HepG2 (cell line): ENCODE data around the gene SPRED2. TPM values are rescaled to one million over a fixed set of nuclear protein-coding genes. Genes with fewer than 3 reads are reported as not detected.

Experiments used
- ATAC-seq: fragments of 200-7000 bp; cut with Tn5 transposase; 3 replicates; pipeline ENCODE4 v1.9.1; 2020; ENCODE audit warnings: mild to moderate bottlenecking, moderate library complexity
- BruUV-seq: library from RNA; stranded (reverse); fragments of 400-500 nt; replicated peaks from 2 replicates; lab custom pipeline; 2021; lab: Mats Ljungman, UMichigan
- CTCF ChIA-PET: fragments of 300-600 bp; formaldehyde crosslinking; extraction: SDS; loops from one replicate; lab custom pipeline; 2021; ENCODE audit warnings: low total read pairs, inconsistent platforms, low intra/inter-chr PET ratio; lab: Yijun Ruan, JAX
- POLR2A ChIA-PET: fragments of 350-600 bp; sonication (Branson Sonifier 250); formaldehyde crosslinking; loops from one replicate; lab custom pipeline; 2020; ENCODE audit warnings: antibody characterized with exemption, inconsistent platforms; lab: Yijun Ruan, JAX
- DNase-seq: peaks from one replicate; pipeline ENCODE4 v3.0.0-alpha.2; 2015; ENCODE audit warnings: low spot score
- FAIRE-seq: peaks from 3 replicates; lab custom pipeline; 2011; peaks lifted over from hg19 to GRCh38; lab: Jason Lieb, UNC
- H2AFZ ChIP-seq: one replicate; pipeline ENCODE4 v1.6.1; 2011; ENCODE audit warnings: low read length, inconsistent platforms
- H3K27ac ChIP-seq: fragments of 300-600 bp; 3 replicates; pipeline ENCODE4 v1.8.0; 2011; ENCODE audit warnings: mixed run types, mild to moderate bottlenecking, mixed read lengths, low read length, inconsistent platforms; ENCODE audit not compliant: insufficient read depth; ENCODE audit errors: extremely low read length
- H3K27me3 ChIP-seq, 2 experiments: fragments of 200-600 bp in 1 of 2; 2 replicates in 1 of 2; 3 replicates in 1 of 2; pipeline versions ENCODE4 v1.6.0 to v1.8.0; 2011; ENCODE audit warnings: low read length in 2 of 2, mild to moderate bottlenecking in 2 of 2, moderate library complexity in 2 of 2, inconsistent platforms in 1 of 2; ENCODE audit not compliant: insufficient read depth in 2 of 2, control insufficient read depth in 1 of 2
- H3K36me3 ChIP-seq, 2 experiments: fragments of 200-600 bp in 1 of 2; replicated peaks in 1 of 2; 2 replicates in 1 of 2; 3 replicates in 1 of 2; pipeline versions ENCODE4 v1.5.1 to v1.8.0; 2011; ENCODE audit warnings: low read length in 2 of 2, inconsistent platforms in 1 of 2; ENCODE audit not compliant: insufficient read depth in 2 of 2, control insufficient read depth in 1 of 2
- H3K4me1 ChIP-seq: 2 replicates; pipeline ENCODE4 v1.5.1; 2012; ENCODE audit warnings: low read length, inconsistent platforms; ENCODE audit not compliant: insufficient read depth
- H3K4me2 ChIP-seq: 2 replicates; pipeline ENCODE4 v1.6.0; 2011; ENCODE audit warnings: low read depth, low read length, inconsistent platforms
- H3K4me3 ChIP-seq, 3 experiments: fragments of 200-600 bp in 1 of 3; sonication (generic), shearing (Covaris generic) in 1 of 3; replicated peaks in 1 of 3; 2 replicates each; pipeline ENCODE4 v1.5.1; 2011 to 2016; ENCODE audit warnings: low read length in 3 of 3, inconsistent platforms in 2 of 3, low read depth in 2 of 3, mild to moderate bottlenecking in 2 of 3, control low read depth in 1 of 3, mixed read lengths in 1 of 3; ENCODE audit not compliant: insufficient read depth in 1 of 3
- H3K79me2 ChIP-seq: one replicate; pipeline ENCODE4 v1.6.1; 2011; ENCODE audit warnings: low read length, inconsistent platforms; ENCODE audit not compliant: insufficient read depth
- H3K9ac ChIP-seq: 2 replicates; pipeline ENCODE4 v1.6.0; 2011; ENCODE audit warnings: mild to moderate bottlenecking, low read depth, low read length, inconsistent platforms; ENCODE audit not compliant: insufficient read depth
- H3K9me3 ChIP-seq: 2 replicates; pipeline ENCODE4 v1.5.1; 2012; ENCODE audit warnings: mild to moderate bottlenecking, low read length
- H4K20me1 ChIP-seq: 2 replicates; pipeline ENCODE4 v1.6.0; 2011; ENCODE audit warnings: inconsistent platforms, mild to moderate bottlenecking, low read length, moderate library complexity; ENCODE audit not compliant: insufficient read depth
- FOSL2 ChIP-seq: sonication (generic); formaldehyde crosslinking; IDR thresholded peaks from 2 replicates; pipeline ENCODE4 v1.4.0; 2020; ENCODE audit warnings: missing genetic modification reagents
- IRF2 ChIP-seq: IDR thresholded peaks from 2 replicates; pipeline ENCODE4 v1.6.1; 2018; ENCODE audit warnings: missing genetic modification reagents, missing compliant biosample characterization
- MEIS1 ChIP-seq: sonication (generic); formaldehyde crosslinking; IDR thresholded peaks from 2 replicates; pipeline ENCODE4 v1.9.0; 2021; ENCODE audit warnings: mild to moderate bottlenecking, missing genetic modification reagents, moderate library complexity, borderline replicate concordance
- NFE2 ChIP-seq: sonication (generic); formaldehyde crosslinking; IDR thresholded peaks from 2 replicates; pipeline ENCODE4 v1.4.0; 2020; ENCODE audit warnings: missing genetic modification reagents
- RBM22 ChIP-seq: fragments of 200-400 bp; formaldehyde crosslinking; optimal IDR thresholded peaks from 2 replicates; pipeline ENCODE3; 2017; ENCODE audit warnings: mild to moderate bottlenecking, low read length, moderate library complexity
- SALL2 ChIP-seq: sonication (generic); formaldehyde crosslinking; IDR thresholded peaks from 2 replicates; pipeline ENCODE4 v1.8.1; 2023; ENCODE audit warnings: mild to moderate bottlenecking, missing genetic modification reagents, inconsistent platforms
- STAG1 ChIP-seq: sonication (generic); formaldehyde crosslinking; IDR thresholded peaks from 2 replicates; pipeline ENCODE4 v1.4.0; 2020; ENCODE audit warnings: missing genetic modification reagents
- ZBTB21 ChIP-seq: sonication (generic); formaldehyde crosslinking; IDR thresholded peaks from 2 replicates; pipeline ENCODE4 v1.4.0; 2020; ENCODE audit warnings: missing genetic modification reagents
- ZNF317 ChIP-seq: sonication (generic); formaldehyde crosslinking; IDR thresholded peaks from 2 replicates; pipeline ENCODE4 v1.5.0; 2020; ENCODE audit warnings: mild to moderate bottlenecking, missing genetic modification reagents
- ZNF44 ChIP-seq: sonication (generic); formaldehyde crosslinking; IDR thresholded peaks from 2 replicates; pipeline ENCODE4 v1.5.1; 2020; ENCODE audit warnings: mild to moderate bottlenecking, missing genetic modification reagents
- ZNF569 ChIP-seq: sonication (generic); formaldehyde crosslinking; IDR thresholded peaks from 2 replicates; pipeline ENCODE4 v1.5.0; 2020; ENCODE audit warnings: mild to moderate bottlenecking, missing genetic modification reagents, moderate library complexity, borderline replicate concordance
- ZNF574 ChIP-seq: sonication (generic); formaldehyde crosslinking; IDR thresholded peaks from 2 replicates; pipeline ENCODE4 v1.4.0; 2020; ENCODE audit warnings: missing genetic modification reagents
- ZNF644 ChIP-seq: IDR thresholded peaks from 2 replicates; pipeline ENCODE4 v1.6.1; 2016; ENCODE audit warnings: low read depth
- WGBS: methylation state at CpG from one replicate; pipeline ENCODE4 v1.1.6; 2017; ENCODE audit warnings: low lambda C conversion rate; 5-methylcytosine and 5-hydroxymethylcytosine counted together
- in situ Hi-C: cut with HindIII; loops from 2 replicates; pipeline ENCODE4 v1.10.0; 2017; ENCODE audit warnings: low pct_unique_long_range_greater_than_20kb; ENCODE audit not compliant: extremely low pct_ligation_motif_present
- intact Hi-C: fragments of 100-400 bp; cut with micrococcal nuclease; formaldehyde crosslinking; loops from one replicate; pipeline ENCODE4 v1.10.0; 2022; ENCODE audit not compliant: unreplicated experiment
- polyA plus RNA-seq, 8 experiments: library from polyadenylated mRNA; depleted of rRNA in 3 of 8; stranded (reverse) in 7 of 8; unstranded in 1 of 8; fragments of >200 nt; fragmentation: Illumina TruSeq in 4 of 8; extraction: Trizol in 4 of 8; gene quantifications; 2 replicates each; pipeline versions ENCODE4 v1.2.1 to v1.2.3, GENCODE V29; 2011 to 2016; ENCODE audit warnings: low read depth in 4 of 8, missing spikeins in 1 of 8, mixed read lengths in 1 of 8; ENCODE audit not compliant: insufficient read depth in 1 of 8
- total RNA-seq, 5 experiments: library from RNA; depleted of rRNA; stranded (reverse); fragments of >200 nt; fragmentation: Illumina TruSeq; extraction: Trizol; gene quantifications; 2 replicates each; pipeline ENCODE4 v1.2.3, GENCODE V29; 2016; ENCODE audit warnings: low read depth in 1 of 5
- TF ChIP-seq, protein P1 (sequence below): sonication (generic); formaldehyde crosslinking; IDR thresholded peaks from 2 replicates; pipeline ENCODE4 v1.8.0; 2022; ENCODE audit warnings: missing genetic modification reagents, low read depth, mild to moderate bottlenecking, borderline replicate concordance
- TF ChIP-seq, protein P2 (sequence below): sonication (generic); IDR thresholded peaks from 2 replicates; pipeline ENCODE4 v1.6.1; 2016; ENCODE audit warnings: low read depth, borderline replicate concordance
- TF ChIP-seq, protein P3 (sequence below): sonication (generic); formaldehyde crosslinking; IDR thresholded peaks from 2 replicates; pipeline ENCODE4 v1.5.0; 2020; ENCODE audit warnings: mild to moderate bottlenecking, missing genetic modification reagents, moderate library complexity

Gene SPRED2
- total and polyA plus RNA-seq, 2 of the 13 experiments (the other 11 are each of a cell fraction or from before 2014, with no cell fraction given) = 13.0 to 37.0 TPM

DNA sequence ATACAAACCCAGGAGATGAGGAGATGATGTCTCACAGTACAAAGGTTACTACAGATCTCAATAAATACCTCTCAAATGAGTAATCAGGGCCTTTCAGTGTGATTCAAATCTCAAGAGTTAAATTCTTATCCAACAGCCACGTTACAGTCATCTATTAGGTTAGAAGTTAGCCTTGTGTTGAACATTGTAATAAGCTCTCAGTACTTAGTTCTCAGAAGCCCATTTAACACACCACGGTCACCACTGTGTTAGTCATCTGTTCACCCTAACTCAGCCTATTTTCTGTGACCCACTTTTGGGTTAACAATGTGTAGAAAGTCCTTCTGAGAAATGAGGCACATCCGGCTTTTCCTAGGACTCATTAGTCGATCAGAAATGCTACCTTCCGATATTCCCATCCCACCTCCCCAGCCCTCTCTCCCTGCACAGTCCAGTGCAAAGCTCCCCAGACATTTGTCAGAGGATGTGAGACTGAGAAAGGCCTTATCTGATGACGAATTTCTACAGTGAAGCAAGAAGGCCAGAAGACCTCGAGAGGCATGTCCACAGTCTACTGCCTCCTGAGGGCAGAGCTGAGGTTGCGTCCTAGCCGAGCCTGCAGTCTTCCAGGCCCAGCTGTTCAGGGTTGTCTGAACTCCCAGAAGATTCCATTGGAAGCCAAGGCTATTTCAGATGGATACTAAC, 112.2 kb downstream of the SPRED2 start:
- Histone ChIP-seq H3K9ac (no peak overlapping the region), H3K27me3 (no peaks in the 10 kb centered on the region), H3K36me3 (peaks cover 26 to 71% of the 10 kb centered on the region in 2 experiments), H3K27ac (no peak overlapping the region), H3K4me1 (peaks cover 19% of the 10 kb centered on the region), H4K20me1 (no peaks in the 10 kb centered on the region; the same call in 1 of the 2 replicates), H3K4me3 (no peak overlapping the region), H2AFZ (no peak overlapping the region), H3K9me3 (no peaks in the 10 kb centered on the region), H3K4me2 (no peak overlapping the region), H3K79me2 (peaks cover 2% of the 10 kb centered on the region)
- in situ Hi-C loops = no loop called here
- FAIRE-seq (no peak), ATAC-seq (peak; percentile 69), DNase-seq (peak; percentile 66)
- WGBS = 85% methylated on average over 9 of the region's 9 CpGs
- ChIA-PET POLR2A (interaction anchor here (1.3 to 1.5 kb wide), 3 partner anchors 53 to 115 kb away, joined by 3 to 6 read pairs (median 4); partner anchors contain the start of gene ACTR2), CTCF (interaction anchor here (1.1 kb wide), 1 partner anchor 55 kb away, joined by 3 read pairs; no protein-coding TSS in a partner anchor)
- TF ChIP-seq ZNF574 = 0 out of 2 replicates have a peak, but pooled peaks have one; percentile 34
- peak; percentile 0 for TF ChIP-seq RBM22
- TF ChIP-seq, protein P1, sequence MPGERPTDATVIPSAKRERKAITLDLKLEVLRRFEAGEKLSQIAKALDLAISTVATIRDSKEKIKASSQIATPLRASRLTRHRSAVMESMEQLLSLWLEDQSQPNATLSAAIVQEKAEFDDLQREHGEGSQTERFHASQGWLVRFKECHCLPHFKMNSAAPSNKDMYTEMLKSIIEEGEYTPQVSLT (CRISPR knock-in tag) = no peak
- TF ChIP-seq ZNF317 (CRISPR knock-in tag) = peak; percentile 87
- TF ChIP-seq ZNF644 = 0 out of 2 replicates have a peak, but pooled peaks have one; percentile 9
- TF ChIP-seq SALL2 (CRISPR knock-in tag) = no peak
- TF ChIP-seq ZBTB21 (CRISPR knock-in tag) = no peak
- TF ChIP-seq STAG1 = peak; percentile 25
- no peak for TF ChIP-seq IRF2 (CRISPR knock-in tag)
- TF ChIP-seq ZNF569 (CRISPR knock-in tag) = no peak
- TF ChIP-seq, protein P2, sequence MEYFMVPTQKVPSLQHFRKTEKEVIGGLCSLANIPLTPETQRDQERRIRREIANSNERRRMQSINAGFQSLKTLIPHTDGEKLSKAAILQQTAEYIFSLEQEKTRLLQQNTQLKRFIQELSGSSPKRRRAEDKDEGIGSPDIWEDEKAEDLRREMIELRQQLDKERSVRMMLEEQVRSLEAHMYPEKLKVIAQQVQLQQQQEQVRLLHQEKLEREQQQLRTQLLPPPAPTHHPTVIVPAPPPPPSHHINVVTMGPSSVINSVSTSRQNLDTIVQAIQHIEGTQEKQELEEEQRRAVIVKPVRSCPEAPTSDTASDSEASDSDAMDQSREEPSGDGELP = 0 out of 2 replicates have a peak, but pooled peaks have one; percentile 34
- TF ChIP-seq FOSL2 (CRISPR knock-in tag) = peak; percentile 27
- no peak for TF ChIP-seq MEIS1 (CRISPR knock-in tag)
- TF ChIP-seq NFE2 (CRISPR knock-in tag) = no peak
- TF ChIP-seq, protein P3, sequence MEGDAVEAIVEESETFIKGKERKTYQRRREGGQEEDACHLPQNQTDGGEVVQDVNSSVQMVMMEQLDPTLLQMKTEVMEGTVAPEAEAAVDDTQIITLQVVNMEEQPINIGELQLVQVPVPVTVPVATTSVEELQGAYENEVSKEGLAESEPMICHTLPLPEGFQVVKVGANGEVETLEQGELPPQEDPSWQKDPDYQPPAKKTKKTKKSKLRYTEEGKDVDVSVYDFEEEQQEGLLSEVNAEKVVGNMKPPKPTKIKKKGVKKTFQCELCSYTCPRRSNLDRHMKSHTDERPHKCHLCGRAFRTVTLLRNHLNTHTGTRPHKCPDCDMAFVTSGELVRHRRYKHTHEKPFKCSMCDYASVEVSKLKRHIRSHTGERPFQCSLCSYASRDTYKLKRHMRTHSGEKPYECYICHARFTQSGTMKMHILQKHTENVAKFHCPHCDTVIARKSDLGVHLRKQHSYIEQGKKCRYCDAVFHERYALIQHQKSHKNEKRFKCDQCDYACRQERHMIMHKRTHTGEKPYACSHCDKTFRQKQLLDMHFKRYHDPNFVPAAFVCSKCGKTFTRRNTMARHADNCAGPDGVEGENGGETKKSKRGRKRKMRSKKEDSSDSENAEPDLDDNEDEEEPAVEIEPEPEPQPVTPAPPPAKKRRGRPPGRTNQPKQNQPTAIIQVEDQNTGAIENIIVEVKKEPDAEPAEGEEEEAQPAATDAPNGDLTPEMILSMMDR (CRISPR knock-in tag) = peak; percentile 40
- TF ChIP-seq ZNF44 (CRISPR knock-in tag) = 0 out of 2 replicates have a peak, but pooled peaks have one; percentile 18
- intact Hi-C loops = loop anchor here (1.0 kb wide), 1 partner anchor 233 kb away; no protein-coding TSS in a partner anchor
- BruUV-seq = no TSS peak
